GM10248 (cell line): ENCODE data around the gene AMACR.
A peak's percentile ranks its signal among the peaks of the same experiment; 100 is the strongest.
"Not testable (repeated sequence)": the region's sequence is repeated elsewhere in the genome, so short reads cannot be mapped to it uniquely, and the experiment has no call there.

Source experiments
- CTCF ChIA-PET: fragments of 300-600 bp; sonication (Branson Sonifier 250); formaldehyde crosslinking; extraction: SDS; loops from one replicate; lab custom pipeline; 2021; ENCODE audit warnings: antibody characterized with exemption; lab: Yijun Ruan, JAX
- POLR2A ChIA-PET: fragments of 350-650 bp; sonication (Branson Sonifier 250); formaldehyde crosslinking; extraction: SDS; loops from one replicate; lab custom pipeline; 2020; ENCODE audit warnings: antibody characterized with exemption; lab: Yijun Ruan, JAX
- DNase-seq: peaks from one replicate; pipeline ENCODE4 v3.0.0; 2012; ENCODE audit errors: extremely low spot score
- CTCF ChIP-seq: IDR thresholded peaks from 2 replicates; pipeline ENCODE4 v1.5.1; 2012; ENCODE audit warnings: mild to moderate bottlenecking, low read depth; ENCODE audit errors: extremely low read depth, missing control alignments, control extremely low read depth

The AMACR gene

GRCh38 chr5:34038390-34038789 is 30.5 kb upstream of the AMACR start:
- CTCF ChIA-PET, result no interaction called here
- TF ChIP-seq CTCF, result no peak
- DNase-seq, result no peak
- POLR2A ChIA-PET, result no interaction called here

GRCh38 chr5:34037726-34038125 is 29.9 kb upstream of the AMACR start:
- TF ChIP-seq CTCF, result no peak
- DNase-seq, result no peak
- CTCF ChIA-PET, result no interaction called here
- POLR2A ChIA-PET, result no interaction called here

GRCh38 chr5:34035756-34036155 is 27.9 kb upstream of the AMACR start:
- TF ChIP-seq CTCF, result no peak
- no peak for DNase-seq
- CTCF ChIA-PET, result interaction anchor here (1.1 kb wide), 1 partner anchor 32 kb away, joined by 3 read pairs; no protein-coding TSS in a partner anchor
- POLR2A ChIA-PET, result no interaction called here

- TF ChIP-seq CTCF, result no peak
- peak; percentile 16 for DNase-seq
- ChIA-PET CTCF (interaction anchor here (1.1 kb wide), 1 partner anchor 31 kb away, joined by 3 read pairs; no protein-coding TSS in a partner anchor), POLR2A (no interaction called here)
Measured at GRCh38 chr5:34034534-34035327, 26.9 kb upstream of the AMACR start.

- ChIA-PET POLR2A (no interaction called here), CTCF (no interaction called here)
- no peak for DNase-seq
- TF ChIP-seq CTCF, result no peak
Measured at GRCh38 chr5:34031966-34032365, 24.1 kb upstream of the AMACR start.

GRCh38 chr5:34031117-34031516 is 23.3 kb upstream of the AMACR start:
- ChIA-PET CTCF (interaction anchor here (0.8 kb wide), 1 partner anchor 10 kb away, joined by 3 read pairs; no protein-coding TSS in a partner anchor), POLR2A (no interaction called here)
- no peak for TF ChIP-seq CTCF
- no peak for DNase-seq

- DNase-seq, POLR2A ChIA-PET: not testable (repeated sequence)
- CTCF ChIA-PET, result interaction anchor here (0.8 kb wide), 1 partner anchor 9 kb away, joined by 3 read pairs; no protein-coding TSS in a partner anchor
Measured at GRCh38 chr5:34030585-34030984, 22.7 kb upstream of the AMACR start.
